HG02642 (cell line): ENCODE data around the gene CLEC1B.
"Not testable (repeated sequence)": the region's sequence is repeated elsewhere in the genome, so short reads cannot be mapped to it uniquely, and the experiment has no call there.

Experiments used
- ATAC-seq: cut with Tn5 transposase; IDR thresholded peaks from one replicate; pipeline ENCODE4 v1.9.1; 2021; ENCODE audit warnings: mild to moderate bottlenecking; ENCODE audit not compliant: unreplicated experiment, poor library complexity

Gene CLEC1B

GRCh38 chr12:9999016-9999415 is at the start of gene CLEC1B:
Gene CLEC1B, minus strand, starts transcription at chr12:9999121. Its CDS starts 21 bp downstream, at chr12:9999100.
- ATAC-seq, result no peak

- no peak for ATAC-seq
Measured at GRCh38 chr12:10048526-10048925, 49.6 kb upstream of the CLEC1B start.

- no peak for ATAC-seq
Measured at GRCh38 chr12:10042167-10042566, 43.2 kb upstream of the CLEC1B start.

- no peak for ATAC-seq
Measured at GRCh38 chr12:10033783-10034545, 35.0 kb upstream of the CLEC1B start.

GRCh38 chr12:10031771-10032175 is 32.9 kb upstream of the CLEC1B start:
- no peak for ATAC-seq

GRCh38 chr12:10031321-10031720 is 32.4 kb upstream of the CLEC1B start:
- ATAC-seq, result no peak

- no peak for ATAC-seq
Measured at GRCh38 chr12:10030446-10030845, 31.5 kb upstream of the CLEC1B start, which contains the start of gene CLEC9A. Gene CLEC9A, plus strand, starts transcription at chr12:10030682. Its CDS starts 22,006 bp downstream, at chr12:10052688.

GRCh38 chr12:10027721-10028120 is 28.8 kb upstream of the CLEC1B start:
- ATAC-seq, result no peak

- ATAC-seq, result no peak
Measured at GRCh38 chr12:10027311-10027710, 28.4 kb upstream of the CLEC1B start.

- not testable (repeated sequence) for ATAC-seq
Measured at GRCh38 chr12:10026666-10027065, 27.7 kb upstream of the CLEC1B start.

GRCh38 chr12:10025236-10025635 is 26.3 kb upstream of the CLEC1B start:
- no peak for ATAC-seq

GRCh38 chr12:10021342-10021741 is 22.4 kb upstream of the CLEC1B start:
- no peak for ATAC-seq

- ATAC-seq, result no peak
Measured at GRCh38 chr12:10018386-10018785, 19.5 kb upstream of the CLEC1B start.

- ATAC-seq, result no peak
Measured at GRCh38 chr12:10016881-10017280, 18.0 kb upstream of the CLEC1B start.

- ATAC-seq, result no peak
Measured at GRCh38 chr12:10015450-10015849, 16.5 kb upstream of the CLEC1B start.

GRCh38 chr12:10012630-10013330 is 13.9 kb upstream of the CLEC1B start:
- ATAC-seq, result no peak

- no peak for ATAC-seq
Measured at GRCh38 chr12:10001171-10001776, 2.4 kb upstream of the CLEC1B start.

GRCh38 chr12:9992296-9992695 is 6.6 kb downstream of the CLEC1B start:
- no peak for ATAC-seq

- ATAC-seq, result no peak
Measured at GRCh38 chr12:9991876-9992275, 7.0 kb downstream of the CLEC1B start.

GRCh38 chr12:9980126-9980525 is 18.8 kb downstream of the CLEC1B start:
- ATAC-seq, result no peak

- ATAC-seq, result no peak
Measured at GRCh38 chr12:9977916-9978315, 21.0 kb downstream of the CLEC1B start.
